ENCODE measurements around the gene SPAG17.
"Not testable (repeated sequence)": the region's sequence is repeated elsewhere in the genome, so short reads cannot be mapped to it uniquely, and the experiment has no call there.

Gene SPAG17

GRCh38 chr1:117930173-117930447 is 254.9 kb downstream of the SPAG17 start:
- DNase-seq (ENCODE audit: low read depth) = no peak
- TF ChIP-seq, protein P1, sequence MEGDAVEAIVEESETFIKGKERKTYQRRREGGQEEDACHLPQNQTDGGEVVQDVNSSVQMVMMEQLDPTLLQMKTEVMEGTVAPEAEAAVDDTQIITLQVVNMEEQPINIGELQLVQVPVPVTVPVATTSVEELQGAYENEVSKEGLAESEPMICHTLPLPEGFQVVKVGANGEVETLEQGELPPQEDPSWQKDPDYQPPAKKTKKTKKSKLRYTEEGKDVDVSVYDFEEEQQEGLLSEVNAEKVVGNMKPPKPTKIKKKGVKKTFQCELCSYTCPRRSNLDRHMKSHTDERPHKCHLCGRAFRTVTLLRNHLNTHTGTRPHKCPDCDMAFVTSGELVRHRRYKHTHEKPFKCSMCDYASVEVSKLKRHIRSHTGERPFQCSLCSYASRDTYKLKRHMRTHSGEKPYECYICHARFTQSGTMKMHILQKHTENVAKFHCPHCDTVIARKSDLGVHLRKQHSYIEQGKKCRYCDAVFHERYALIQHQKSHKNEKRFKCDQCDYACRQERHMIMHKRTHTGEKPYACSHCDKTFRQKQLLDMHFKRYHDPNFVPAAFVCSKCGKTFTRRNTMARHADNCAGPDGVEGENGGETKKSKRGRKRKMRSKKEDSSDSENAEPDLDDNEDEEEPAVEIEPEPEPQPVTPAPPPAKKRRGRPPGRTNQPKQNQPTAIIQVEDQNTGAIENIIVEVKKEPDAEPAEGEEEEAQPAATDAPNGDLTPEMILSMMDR (IDR thresholded peaks at IDR 0.05; ENCODE audit: control insufficient read depth, extremely low read depth, insufficient read depth) = no peak
- H3K4me3 ChIP-seq (ENCODE audit: low read depth, low read length) = peak overlapping the region; percentile 99

DNA sequence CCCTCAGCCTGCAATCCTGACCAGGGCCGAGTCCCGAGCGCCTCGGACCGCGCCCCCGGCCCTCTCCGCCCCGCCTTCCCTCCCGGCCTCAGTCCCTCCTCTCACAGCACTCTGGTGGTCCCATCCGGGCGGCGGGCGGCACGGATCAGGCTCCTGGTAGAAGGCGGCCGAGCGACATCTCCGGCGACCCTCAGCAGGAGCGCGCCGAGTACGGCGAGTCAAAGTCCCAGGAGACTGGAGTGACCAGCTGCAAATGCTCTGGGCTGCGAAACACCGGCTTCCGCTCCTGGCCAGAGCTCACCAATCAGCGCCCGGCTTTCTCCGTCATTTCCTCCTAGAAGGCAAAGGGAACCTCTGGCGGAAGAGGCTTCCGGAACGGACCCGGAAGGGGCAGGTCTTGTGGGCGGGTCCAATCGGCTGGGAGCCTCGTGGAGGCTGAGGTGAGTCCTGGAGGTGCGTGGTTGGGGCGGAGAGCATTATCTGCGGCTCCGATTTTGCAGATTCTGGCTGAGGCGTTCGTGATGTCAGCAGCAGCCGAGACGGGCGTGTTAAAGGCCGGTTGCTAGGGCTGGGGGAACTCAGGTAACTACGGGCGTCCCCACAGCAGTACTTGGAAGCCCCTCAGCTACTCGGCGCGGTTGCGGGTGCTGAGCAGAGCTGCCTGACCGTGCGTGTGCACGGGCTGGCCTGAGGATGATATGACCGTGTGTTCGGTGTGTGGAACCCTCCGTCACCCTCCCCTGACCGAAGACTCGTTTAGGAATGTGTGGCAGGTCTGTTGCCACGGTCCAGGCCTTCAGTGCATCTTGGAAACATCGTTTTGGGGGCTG is 255.5 kb downstream of the SPAG17 start, which contains the start of the genes GDAP2 and WDR3:
Gene GDAP2, minus strand, starts transcription at position 279 of the 830 bp plus-strand sequence. CDS start 9,264 bp downstream, outside the sequence.
Gene WDR3, plus strand, starts transcription at position 397 of the 830 bp plus-strand sequence. CDS start 3,581 bp downstream, outside the sequence.
- H3K4me3 ChIP-seq (ENCODE audit: low read depth, low read length) = peak within 1 kb of the TSS; percentile 99
- DNase-seq (ENCODE audit: low read depth) = peak; percentile 96
- TF ChIP-seq, protein P1 (IDR thresholded peaks at IDR 0.05; ENCODE audit: control insufficient read depth, extremely low read depth, insufficient read depth) = no peak

DNA sequence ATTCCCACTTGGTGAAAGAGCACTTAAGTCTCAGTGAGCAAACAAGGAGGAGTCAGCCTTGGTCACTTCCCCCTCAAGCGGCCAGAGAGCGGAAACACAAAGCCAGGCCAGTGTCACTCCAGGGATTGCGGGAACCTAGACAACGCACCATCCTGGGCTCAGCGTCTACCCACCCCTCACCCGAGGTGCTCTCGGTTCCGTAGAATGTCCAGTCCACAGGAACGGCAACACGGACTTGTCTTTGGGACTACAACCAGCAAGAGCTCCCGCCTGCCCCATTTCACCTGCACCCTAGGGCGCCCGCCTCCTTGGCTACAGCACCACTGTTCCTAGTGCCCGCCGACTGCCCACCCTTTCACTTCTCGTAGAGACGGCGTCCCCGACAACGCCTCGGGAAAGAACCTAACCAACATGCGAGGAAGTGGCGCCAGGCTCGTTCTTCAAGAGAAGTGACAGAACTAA is 256.1 kb downstream of the SPAG17 start:
- peak; percentile 23 for DNase-seq (ENCODE audit: low read depth)
- TF ChIP-seq, protein P1 (IDR thresholded peaks at IDR 0.05; ENCODE audit: control insufficient read depth, extremely low read depth, insufficient read depth) = peak; percentile 40
- peak overlapping the region; percentile 99 for H3K4me3 ChIP-seq (ENCODE audit: low read depth, low read length)

GRCh38 chr1:117925981-117926380 is 259.0 kb downstream of the SPAG17 start:
- TF ChIP-seq, protein P1 (IDR thresholded peaks at IDR 0.05; ENCODE audit: control insufficient read depth, extremely low read depth, insufficient read depth) = no peak
- no peak overlapping the region for H3K4me3 ChIP-seq (ENCODE audit: low read depth, low read length)
- no peak for DNase-seq (ENCODE audit: low read depth)

- H3K4me3 ChIP-seq (ENCODE audit: low read depth, low read length); DNase-seq (ENCODE audit: low read depth): not testable (repeated sequence)
Observed at GRCh38 chr1:117922717-117923116, 262.3 kb downstream of the SPAG17 start.

GRCh38 chr1:117921991-117922390 is 263.0 kb downstream of the SPAG17 start:
- no peak for DNase-seq (ENCODE audit: low read depth)
- no peak overlapping the region for H3K4me3 ChIP-seq (ENCODE audit: low read depth, low read length)
- TF ChIP-seq, protein P1 (IDR thresholded peaks at IDR 0.05; ENCODE audit: control insufficient read depth, extremely low read depth, insufficient read depth) = no peak

- TF ChIP-seq, protein P1 (IDR thresholded peaks at IDR 0.05; ENCODE audit: control insufficient read depth, extremely low read depth, insufficient read depth) = no peak
- H3K4me3 ChIP-seq (ENCODE audit: low read depth, low read length) = no peak overlapping the region
- DNase-seq (ENCODE audit: low read depth) = no peak
Observed at GRCh38 chr1:117919376-117919775, 265.7 kb downstream of the SPAG17 start.
